ENCODE data around the gene SLC1A4.

DNA sequence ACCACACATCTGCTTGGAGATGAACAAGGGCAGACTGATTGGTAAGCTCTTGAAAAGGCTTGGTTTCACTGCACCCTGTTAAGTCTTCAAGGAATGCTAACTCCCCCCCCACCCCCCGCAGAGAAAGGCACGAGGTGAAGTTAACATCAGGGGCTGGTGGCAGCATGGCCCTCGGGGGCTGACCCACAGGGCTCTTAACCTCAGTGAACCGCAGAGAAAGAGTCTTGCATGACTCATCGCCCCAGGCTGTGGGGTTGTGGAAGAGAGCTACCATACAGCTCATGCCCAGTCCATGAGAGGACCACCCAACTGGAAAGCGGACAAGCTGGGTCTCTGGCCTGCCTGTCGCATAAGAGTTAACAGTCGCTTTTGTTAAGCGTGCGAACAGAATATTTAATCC lies 56.5 kb downstream of the SLC1A4 start:
- TF ChIP-seq, protein P1, sequence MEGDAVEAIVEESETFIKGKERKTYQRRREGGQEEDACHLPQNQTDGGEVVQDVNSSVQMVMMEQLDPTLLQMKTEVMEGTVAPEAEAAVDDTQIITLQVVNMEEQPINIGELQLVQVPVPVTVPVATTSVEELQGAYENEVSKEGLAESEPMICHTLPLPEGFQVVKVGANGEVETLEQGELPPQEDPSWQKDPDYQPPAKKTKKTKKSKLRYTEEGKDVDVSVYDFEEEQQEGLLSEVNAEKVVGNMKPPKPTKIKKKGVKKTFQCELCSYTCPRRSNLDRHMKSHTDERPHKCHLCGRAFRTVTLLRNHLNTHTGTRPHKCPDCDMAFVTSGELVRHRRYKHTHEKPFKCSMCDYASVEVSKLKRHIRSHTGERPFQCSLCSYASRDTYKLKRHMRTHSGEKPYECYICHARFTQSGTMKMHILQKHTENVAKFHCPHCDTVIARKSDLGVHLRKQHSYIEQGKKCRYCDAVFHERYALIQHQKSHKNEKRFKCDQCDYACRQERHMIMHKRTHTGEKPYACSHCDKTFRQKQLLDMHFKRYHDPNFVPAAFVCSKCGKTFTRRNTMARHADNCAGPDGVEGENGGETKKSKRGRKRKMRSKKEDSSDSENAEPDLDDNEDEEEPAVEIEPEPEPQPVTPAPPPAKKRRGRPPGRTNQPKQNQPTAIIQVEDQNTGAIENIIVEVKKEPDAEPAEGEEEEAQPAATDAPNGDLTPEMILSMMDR (IDR thresholded peaks at IDR 0.05): no peak
- TF ChIP-seq POLR2A (IDR thresholded peaks at IDR 0.05) (no peak), EP300 (IDR thresholded peaks at IDR 0.05) (no peak)

All from tibial nerve (tissue), 4 donors.